DMS 273 (cell line): ENCODE results near the gene KRTAP10-11.
A peak's percentile ranks its signal among the peaks of the same experiment; 100 is the strongest.
"Not testable (repeated sequence)": the region's sequence is repeated elsewhere in the genome, so short reads cannot be mapped to it uniquely, and the experiment has no call there.

Experiments used
- DNase-seq: peaks from one replicate; lab custom pipeline; 2025; ENCODE audit not compliant: unreplicated experiment; lab: John Stamatoyannopoulos, UW

Gene KRTAP10-11

GRCh38 chr21:44661567-44661966 is 15.4 kb downstream of the KRTAP10-11 start:
- not testable (repeated sequence) for DNase-seq

DNA sequence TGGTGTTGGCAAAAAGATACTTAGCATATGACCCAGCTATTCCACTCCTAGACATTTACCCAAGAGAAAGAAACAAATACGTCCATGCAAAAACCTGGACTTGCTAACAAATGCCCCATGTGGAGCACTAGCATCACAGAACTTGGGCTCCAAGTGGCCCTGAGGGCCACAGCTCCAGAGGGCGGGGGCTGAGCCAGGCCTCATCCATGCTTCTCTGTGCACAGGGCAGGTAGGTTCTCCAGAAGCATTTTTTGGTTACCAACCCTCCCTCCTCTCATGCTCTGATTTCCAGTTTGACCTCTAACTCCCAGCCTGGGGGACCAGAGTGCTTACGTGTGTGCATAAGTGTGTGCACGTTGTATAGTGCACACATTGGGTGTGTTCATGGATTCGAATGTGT is 18.5 kb downstream of the KRTAP10-11 start:
- no peak for DNase-seq

DNA sequence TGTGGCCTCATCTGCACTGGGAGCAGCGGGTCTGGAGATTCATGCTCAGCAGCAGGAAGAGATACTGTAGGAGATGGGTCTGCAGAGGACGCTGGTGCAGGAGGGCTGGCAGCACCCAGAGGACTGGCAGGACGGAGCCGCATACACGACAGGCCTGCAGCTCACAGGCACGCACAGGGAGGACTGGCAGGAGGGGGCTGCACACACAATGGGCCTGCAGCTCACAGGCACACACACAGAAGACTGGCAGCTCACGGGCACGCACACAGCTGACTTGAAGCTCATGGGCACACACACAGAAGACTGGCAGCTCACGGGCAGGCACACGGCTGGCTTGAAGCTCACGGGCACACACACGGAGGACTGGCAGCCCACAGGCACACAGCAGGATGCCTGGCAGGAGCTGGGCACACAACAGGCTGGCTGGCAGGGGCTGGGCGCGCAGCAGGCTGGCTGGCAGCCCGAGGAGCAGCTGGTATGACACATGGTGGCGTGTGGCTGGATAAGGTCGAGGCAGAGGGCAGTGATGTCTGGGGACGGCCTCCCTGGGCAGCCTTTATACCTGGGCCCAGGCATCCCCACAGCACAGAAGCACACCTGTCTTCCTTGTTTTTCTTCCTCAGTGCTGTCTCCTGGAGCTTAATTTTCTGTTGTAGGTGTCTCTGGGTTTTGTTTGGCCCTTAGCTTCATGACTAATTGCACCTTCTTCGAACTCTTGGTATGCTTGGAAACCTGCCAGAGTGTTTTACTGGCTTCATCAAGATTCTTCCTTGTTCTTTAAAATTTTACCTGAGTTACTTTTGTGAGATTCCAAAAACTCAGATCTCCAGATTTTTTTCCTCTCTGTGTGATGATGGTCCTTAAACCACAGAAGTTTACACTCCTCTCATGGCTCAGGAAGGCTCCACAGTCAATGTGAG is 20.4 kb downstream of the KRTAP10-11 start, which contains the start of gene KRTAP12-2:
TSS of gene KRTAP12-2 (minus strand) at position 527 of the 920 bp plus-strand sequence. CDS start at position 486, 41 bp downstream.
- peak; percentile 82 for DNase-seq

- no peak for DNase-seq
Measured at GRCh38 chr21:44667612-44668011, 21.4 kb downstream of the KRTAP10-11 start.

DNA sequence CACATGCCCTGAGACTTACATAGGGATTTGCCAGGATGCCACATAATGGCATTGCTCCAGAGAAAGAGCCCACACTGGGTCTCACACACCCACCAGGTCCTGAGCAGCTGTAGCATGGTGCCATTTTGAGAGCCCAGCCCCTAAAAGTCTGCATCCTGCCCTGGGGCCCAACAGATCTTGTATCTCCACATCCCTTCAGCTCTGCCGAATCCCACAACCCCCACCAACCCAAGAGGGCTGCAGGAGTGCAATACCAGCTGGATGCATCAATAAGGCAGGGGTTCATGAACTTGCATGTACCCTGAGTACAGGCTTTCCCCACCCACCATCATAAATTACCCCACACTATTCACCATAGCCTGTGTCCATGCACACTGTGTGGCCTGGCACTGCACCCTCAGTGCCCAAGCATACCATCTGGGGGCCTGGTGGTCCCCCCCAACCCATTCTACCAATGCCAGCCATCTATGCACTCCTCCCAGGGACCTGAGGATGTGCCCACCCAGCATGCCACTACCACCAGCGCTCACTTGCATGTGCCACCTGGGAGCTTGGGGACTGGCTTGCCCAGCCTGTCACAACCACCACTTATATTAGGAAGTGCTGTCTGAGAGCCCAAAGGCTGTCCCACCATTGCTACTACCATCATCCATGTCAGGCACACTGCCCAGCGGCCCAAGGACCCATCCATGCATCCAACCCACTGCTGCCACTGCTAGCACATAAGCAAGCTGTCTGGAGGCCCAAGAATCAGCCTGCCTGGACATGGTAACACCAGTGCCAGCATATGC is 24.6 kb downstream of the KRTAP10-11 start:
- DNase-seq, result no peak

DNA sequence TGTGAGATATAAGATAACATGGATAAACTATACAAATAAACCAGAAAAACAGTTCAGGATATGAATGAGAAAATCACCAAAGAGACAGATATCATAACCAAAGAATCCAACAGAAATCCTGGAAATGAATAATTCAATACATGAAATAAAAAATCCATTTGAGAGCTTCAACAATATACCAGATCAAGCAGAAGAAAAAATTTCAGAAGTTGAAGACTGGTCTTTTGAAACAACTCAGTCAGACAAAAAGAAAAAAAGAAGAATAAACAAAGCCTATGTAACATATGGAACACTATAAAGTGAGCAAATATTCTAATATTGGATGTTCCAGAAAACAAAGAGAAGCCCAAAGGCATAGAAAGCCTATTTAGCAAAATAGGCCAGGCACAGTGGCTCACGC is 25.7 kb downstream of the KRTAP10-11 start:
- no peak for DNase-seq

GRCh38 chr21:44677881-44678280 is 31.7 kb downstream of the KRTAP10-11 start:
- DNase-seq, result no peak

- DNase-seq, result no peak
Measured at GRCh38 chr21:44681152-44681551, 34.9 kb downstream of the KRTAP10-11 start.

DNA sequence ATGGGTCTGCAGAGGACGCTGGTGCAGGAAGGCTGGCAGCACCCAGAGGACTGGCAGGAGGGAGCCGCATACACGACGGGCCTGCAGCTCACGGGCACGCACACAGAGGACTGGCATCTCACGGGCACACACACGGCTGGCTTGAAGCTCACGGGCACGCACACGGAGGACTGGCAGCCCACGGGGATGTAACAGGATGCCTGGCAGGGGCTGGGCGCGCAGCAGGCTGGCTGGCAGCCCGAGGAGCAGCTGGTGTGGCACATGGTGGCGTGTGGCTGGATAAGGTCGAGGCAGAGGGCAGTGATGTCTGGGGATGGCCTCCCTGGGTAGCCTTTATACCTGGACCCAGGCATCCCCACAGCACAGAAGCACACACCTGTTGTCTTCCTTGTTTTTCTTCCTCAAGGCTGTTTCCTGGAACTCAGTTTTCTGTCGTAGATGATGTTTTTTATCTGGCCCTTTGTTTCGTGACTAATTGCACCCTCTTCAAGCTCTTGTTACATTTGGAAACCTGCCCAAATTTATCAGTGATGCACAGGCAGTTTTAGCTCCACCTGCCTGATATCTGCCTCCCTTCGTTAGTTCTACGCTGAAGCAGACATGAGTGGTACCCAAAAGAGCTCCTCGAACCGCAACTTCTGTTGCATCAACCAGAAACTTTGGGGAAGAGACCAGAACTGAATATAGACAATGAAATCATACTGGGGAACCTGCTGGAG is 35.8 kb downstream of the KRTAP10-11 start, which contains the start of gene KRTAP12-1:
TSS of gene KRTAP12-1 (minus strand) at position 303 of the 719 bp plus-strand sequence. CDS start at position 263, 40 bp downstream.
- peak; percentile 75 for DNase-seq

- no peak for DNase-seq
Measured at GRCh38 chr21:44682580-44683151, 36.5 kb downstream of the KRTAP10-11 start.

GRCh38 chr21:44684077-44684476 is 37.9 kb downstream of the KRTAP10-11 start:
- no peak for DNase-seq

DNA sequence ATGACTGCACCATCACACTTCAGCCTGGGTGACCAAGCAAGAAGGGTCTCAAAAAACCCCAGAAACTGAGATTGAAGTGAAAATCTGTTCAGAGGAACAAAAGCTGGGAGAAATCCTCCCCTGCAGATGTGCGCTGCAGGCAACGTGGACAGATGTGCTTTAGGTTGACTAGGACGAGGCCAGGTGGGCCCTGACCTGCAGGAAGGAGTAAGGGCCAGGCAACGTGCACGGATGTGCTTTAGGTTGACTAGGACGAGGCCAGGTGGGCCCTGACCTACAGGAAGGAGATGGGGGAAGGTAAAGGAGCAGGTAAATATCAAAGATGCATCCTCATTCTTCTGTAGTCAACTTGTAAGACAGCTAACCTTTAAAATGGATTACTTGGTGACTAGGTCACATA is 38.3 kb downstream of the KRTAP10-11 start:
- DNase-seq, result no peak

GRCh38 chr21:44685050-44685449 is 38.8 kb downstream of the KRTAP10-11 start:
- not testable (repeated sequence) for DNase-seq

DNA sequence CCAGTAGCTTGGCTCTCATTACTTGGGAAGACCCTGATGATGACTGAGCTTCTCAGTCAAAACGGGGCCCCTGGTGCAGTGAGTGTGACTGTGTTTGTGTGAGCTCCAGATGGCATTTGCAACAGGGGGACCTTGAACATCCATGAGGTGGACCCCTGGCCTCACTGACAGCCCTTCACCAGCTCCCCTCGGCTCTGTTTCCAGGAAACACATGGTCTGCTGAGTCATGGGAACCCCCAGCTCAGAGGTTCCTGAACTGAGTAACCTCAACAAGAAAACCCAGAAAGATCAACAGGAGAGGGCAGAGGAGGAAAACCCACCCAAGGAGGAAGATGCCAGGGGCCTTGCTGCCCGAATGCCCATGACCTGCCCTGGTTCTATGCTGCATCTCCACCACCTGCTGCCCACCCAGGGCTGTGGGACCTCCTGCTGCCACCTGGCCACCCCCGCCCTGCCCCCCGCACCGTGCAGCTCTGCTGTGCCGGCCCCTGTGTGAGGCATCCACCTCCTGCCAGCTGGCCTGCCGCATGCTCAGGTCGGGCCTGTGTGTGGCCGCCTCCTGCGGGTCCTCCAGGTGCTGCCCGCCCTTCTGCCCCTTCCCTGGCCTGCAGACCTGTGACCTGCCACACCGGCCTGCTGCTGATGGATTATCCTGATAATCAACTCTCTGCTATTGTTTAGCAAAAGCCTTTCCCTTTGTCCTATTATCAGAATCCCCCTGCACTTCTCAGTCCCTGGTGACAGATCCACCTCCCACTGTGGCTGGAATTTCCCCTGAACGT is 40.0 kb downstream of the KRTAP10-11 start:
- DNase-seq, result no peak

DNA sequence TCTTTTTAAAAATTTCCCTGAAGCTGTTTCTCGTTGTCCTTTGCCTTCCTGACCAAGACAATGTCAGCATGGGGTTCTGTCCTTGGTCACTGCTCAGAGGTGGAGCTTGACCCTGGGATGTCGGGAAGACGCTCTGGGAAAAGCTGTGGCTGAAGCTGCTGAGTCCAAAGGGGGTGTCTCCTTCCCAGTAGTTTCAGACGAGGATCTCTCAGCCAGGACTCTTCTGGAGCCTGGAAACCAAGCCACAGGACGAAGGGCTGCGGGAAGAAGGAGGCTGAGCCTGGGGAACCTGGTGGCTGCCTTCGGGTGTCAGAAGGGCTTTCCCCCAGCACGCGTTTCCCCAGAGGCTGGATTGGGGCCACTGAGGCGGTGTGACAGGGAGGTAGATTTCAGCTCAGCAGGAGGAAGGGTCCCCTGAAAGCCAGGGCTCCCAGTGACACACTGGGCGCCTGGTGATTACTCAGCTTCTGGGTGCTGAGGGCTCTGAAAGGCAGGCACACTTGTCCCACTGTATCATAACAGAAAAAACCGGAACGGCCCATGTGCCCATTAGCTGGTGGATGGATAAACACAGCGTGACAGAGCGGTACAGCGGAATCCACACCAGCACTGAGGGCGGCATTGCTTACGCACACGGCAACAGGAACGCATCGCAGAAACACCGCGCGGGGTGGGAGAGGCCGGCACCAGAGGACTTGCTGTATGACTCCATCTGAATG is 40.8 kb downstream of the KRTAP10-11 start:
- DNase-seq, result no peak

DNA sequence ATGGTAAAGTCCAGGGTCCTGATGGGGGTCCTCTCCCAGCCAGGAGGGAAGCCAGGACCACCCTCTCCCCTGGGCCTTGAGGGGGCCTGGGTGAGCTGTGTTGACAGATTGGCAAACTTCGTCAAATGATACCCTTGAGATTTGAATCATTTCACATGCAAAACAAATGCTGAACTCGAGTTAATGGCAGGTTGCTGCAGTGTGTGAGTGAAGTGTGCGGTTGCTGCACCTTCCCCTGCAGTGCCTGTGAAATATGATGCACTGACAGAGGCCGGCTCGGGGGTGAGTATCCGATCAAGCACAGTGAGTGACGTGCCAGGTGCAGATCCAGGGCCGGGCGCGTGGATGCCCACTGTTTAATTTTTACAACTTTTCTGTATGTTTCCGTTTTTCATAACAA is 41.5 kb downstream of the KRTAP10-11 start:
- DNase-seq, result peak; percentile 34

- DNase-seq, result not testable (repeated sequence)
Measured at GRCh38 chr21:44689740-44690139, 43.5 kb downstream of the KRTAP10-11 start.

- DNase-seq, result no peak
Measured at GRCh38 chr21:44691686-44692085, 45.5 kb downstream of the KRTAP10-11 start.

GRCh38 chr21:44692798-44693512 is 46.7 kb downstream of the KRTAP10-11 start:
- no peak for DNase-seq
